Small intestine (tissue), 7 donors: ENCODE data around the gene GIGYF1. TPM values are rescaled to one million over a fixed set of nuclear protein-coding genes. Genes with fewer than 3 reads are reported as not detected.
"Not testable (repeated sequence)": the region's sequence is repeated elsewhere in the genome, so short reads cannot be mapped to it uniquely, and the experiment has no call there.

Experiments
- DNase-seq, 2 donors: peaks; one replicate each; pipeline versions ENCODE4 v3.0.0 to v3.0.0-alpha.2; 2013
- FAIRE-seq: peaks from 2 replicates; lab custom pipeline; 2012; peaks lifted over from hg19 to GRCh38; lab: Jason Lieb, UNC
- H3K27ac ChIP-seq, 3 donors: one replicate each; pipeline ENCODE4 v1.5.1; 2013; ENCODE audit warnings: low read length in 2 of 3, mild to moderate bottlenecking in 2 of 3, control low read depth in 1 of 3, inconsistent platforms in 1 of 3, low read depth in 1 of 3, moderate library complexity in 1 of 3
- H3K27me3 ChIP-seq, 3 donors: one replicate each; pipeline ENCODE4 v1.6.1; 2013; ENCODE audit warnings: low read length in 3 of 3, inconsistent platforms in 1 of 3; ENCODE audit not compliant: control insufficient read depth in 3 of 3, insufficient read depth in 3 of 3
- H3K36me3 ChIP-seq, 3 donors: one replicate each; pipeline ENCODE4 v1.6.1; 2013; ENCODE audit warnings: low read length in 3 of 3, inconsistent platforms in 1 of 3, low read depth in 1 of 3, mild to moderate bottlenecking in 1 of 3, moderate library complexity in 1 of 3; ENCODE audit not compliant: control insufficient read depth in 3 of 3, insufficient read depth in 2 of 3
- H3K4me1 ChIP-seq, 3 donors: one replicate each; pipeline ENCODE4 v1.6.1; 2013; ENCODE audit warnings: low read length in 2 of 3, inconsistent platforms in 1 of 3, low read depth in 1 of 3, mild to moderate bottlenecking in 1 of 3, moderate library complexity in 1 of 3; ENCODE audit not compliant: control insufficient read depth in 3 of 3, insufficient read depth in 2 of 3
- H3K4me3 ChIP-seq, 3 donors: one replicate each; pipeline ENCODE4 v1.5.1; 2013; ENCODE audit warnings: low read length in 3 of 3, control low read depth in 1 of 3, inconsistent platforms in 1 of 3, low read depth in 1 of 3, mild to moderate bottlenecking in 1 of 3, moderate library complexity in 1 of 3
- H3K9me3 ChIP-seq, 2 donors: one replicate each; pipeline ENCODE4 v1.6.1; 2013; ENCODE audit warnings: low read depth in 1 of 2, low read length in 1 of 2; ENCODE audit not compliant: control insufficient read depth in 2 of 2, insufficient read depth in 1 of 2
- WGBS, 3 donors: extraction: QIAGEN DNeasy Blood & Tissue Kit; methylation state at CpG; one replicate each; pipeline ENCODE4 v1.1.7; 2013; 5-methylcytosine and 5-hydroxymethylcytosine counted together
- polyA plus RNA-seq, 4 donors: library from polyadenylated mRNA; stranded (reverse) in 3 of 4; unstranded in 1 of 4; fragments of 200-250 nt in 3 of 4; fragments of 120-200 nt in 1 of 4; gene quantifications; one replicate each; pipeline versions ENCODE4 v1.2.1 to v1.2.3, GENCODE V29; 2013
- donor health status: healthy with polysubstance abuse.
- donor health status: control.
- donor health status: control.
- donor health status: Bipolar disorder and iron deficiency.
- donor health status: healthy.

Gene GIGYF1
- polyA plus RNA-seq, 4 donors, result 15.7 to 49.1 (median 17.9) TPM

- WGBS, 3 donors, result 25 to 37% (median 34%) methylated on average over 8 of the region's 8 CpGs
- H3K27ac ChIP-seq, result no peak overlapping the region
- FAIRE-seq, result no peak
Measured at GRCh38 chr7:100719523-100720278, 25.7 kb upstream of the GIGYF1 start.

GRCh38 chr7:100717073-100717472, 23.0 kb upstream of the GIGYF1 start:
- 92 to 97% (median 97%) methylated on average over 2 of the region's 2 CpGs for WGBS, 3 donors

More at GRCh38 chr7:100719523-100720278, 25.7 kb upstream of the GIGYF1 start:
- no peaks in the 10 kb centered on the region for H3K9me3 ChIP-seq
- peaks cover 0 to 12% (median 0%) of the 10 kb centered on the region in 3 donors for H3K4me1 ChIP-seq
- no peak overlapping the region for H3K4me3 ChIP-seq
- H3K36me3 ChIP-seq, result no peaks in the 10 kb centered on the region
- peaks cover 11 to 38% (median 23%) of the 10 kb centered on the region in 3 donors for H3K27me3 ChIP-seq
- DNase-seq, result peak in 1 of 2 donors; percentile 51

GRCh38 chr7:100714725-100715124, 20.7 kb upstream of the GIGYF1 start:
- H3K4me3 ChIP-seq, result no peak overlapping the region
- FAIRE-seq, result no peak
- peaks cover 0 to 3% (median 0%) of the 10 kb centered on the region in 3 donors for H3K36me3 ChIP-seq
- DNase-seq, result no peak
- no peaks in the 10 kb centered on the region for H3K9me3 ChIP-seq
- H3K27ac ChIP-seq, result no peak overlapping the region
- H3K27me3 ChIP-seq, result peaks cover 0 to 6% (median 3%) of the 10 kb centered on the region in 3 donors
- 71 to 78% (median 77%) methylated on average over 8 of the region's 8 CpGs for WGBS, 3 donors
- H3K4me1 ChIP-seq, result peaks cover 0 to under 1% (median 0%) of the 10 kb centered on the region in 3 donors

More at GRCh38 chr7:100717073-100717472, 23.0 kb upstream of the GIGYF1 start:
- not testable (repeated sequence) for H3K4me3 ChIP-seq, H3K36me3 ChIP-seq, DNase-seq, H3K9me3 ChIP-seq, FAIRE-seq, H3K27ac ChIP-seq
- peaks cover 0 to 12% (median 0%) of the 10 kb centered on the region in 3 donors for H3K4me1 ChIP-seq
- peaks cover 8 to 27% (median 20%) of the 10 kb centered on the region in 3 donors for H3K27me3 ChIP-seq

- peaks cover 0 to 13% (median 3%) of the 10 kb centered on the region in 3 donors for H3K4me1 ChIP-seq
- no peaks in the 10 kb centered on the region for H3K27me3 ChIP-seq
- no peak overlapping the region for H3K4me3 ChIP-seq
- no peak for DNase-seq
- no peaks in the 10 kb centered on the region for H3K9me3 ChIP-seq
- 85 to 94% (median 88%) methylated on average over 11 of the region's 11 CpGs for WGBS, 3 donors
- H3K27ac ChIP-seq, result no peak overlapping the region
- FAIRE-seq, result no peak
- peaks cover 0 to 24% (median 0%) of the 10 kb centered on the region in 3 donors for H3K36me3 ChIP-seq
Measured at GRCh38 chr7:100711369-100711768, 17.3 kb upstream of the GIGYF1 start.

- WGBS, 3 donors, result 73 to 94% (median 74%) methylated on average over 4 of the region's 4 CpGs
Measured at GRCh38 chr7:100710452-100710851, 16.4 kb upstream of the GIGYF1 start.

GRCh38 chr7:100708395-100708794, 14.3 kb upstream of the GIGYF1 start:
- WGBS, 3 donors, result 77 to 83% (median 83%) methylated on average over 6 of the region's 6 CpGs
- Histone ChIP-seq H3K9me3 (no peaks in the 10 kb centered on the region), H3K27me3 (no peaks in the 10 kb centered on the region), H3K27ac (no peak overlapping the region), H3K36me3 (peaks cover 0 to 24% (median 0%) of the 10 kb centered on the region in 3 donors), H3K4me1 (peaks cover 0 to 18% (median 3%) of the 10 kb centered on the region in 3 donors), H3K4me3 (no peak overlapping the region)
- DNase-seq (peak in 1 of 2 donors; percentile 21), FAIRE-seq (no peak)

More at GRCh38 chr7:100710452-100710851, 16.4 kb upstream of the GIGYF1 start:
- H3K27me3 ChIP-seq, result no peaks in the 10 kb centered on the region
- H3K27ac ChIP-seq, result no peak overlapping the region
- no peak for DNase-seq
- no peaks in the 10 kb centered on the region for H3K9me3 ChIP-seq
- H3K36me3 ChIP-seq, result peaks cover 0 to 24% (median 0%) of the 10 kb centered on the region in 3 donors
- no peak for FAIRE-seq
- H3K4me1 ChIP-seq, result peaks cover 0 to 13% (median 3%) of the 10 kb centered on the region in 3 donors
- no peak overlapping the region for H3K4me3 ChIP-seq

- FAIRE-seq (no peak), DNase-seq (peak in 1 of 2 donors; percentile 71)
- peaks cover 0 to 24% (median 0%) of the 10 kb centered on the region in 3 donors for H3K36me3 ChIP-seq
- peaks cover 0 to 18% (median 3%) of the 10 kb centered on the region in 3 donors for H3K4me1 ChIP-seq
- H3K4me3 ChIP-seq, result peak overlapping the region; percentile 76 to 94 (median 93)
- no peaks in the 10 kb centered on the region for H3K27me3 ChIP-seq
- H3K9me3 ChIP-seq, result no peaks in the 10 kb centered on the region
- H3K27ac ChIP-seq, result peak overlapping the region; percentile 34 to 99 (median 91)
- 8 to 31% (median 26%) methylated on average over 34 of the region's 34 CpGs for WGBS, 3 donors
Measured at GRCh38 chr7:100706672-100707311, 12.7 kb upstream of the GIGYF1 start.
